H1 (cell line): ENCODE data around the gene FARS2.

ENCODE experiments used
- CHD2 ChIP-seq: IDR thresholded peaks from 2 replicates; pipeline ENCODE4 v1.6.1; 2012; ENCODE audit warnings: low read length, improper control_type of control experiment
- EZH2 ChIP-seq: fragments of 200-600 bp; sonication (generic); IDR thresholded peaks from 2 replicates; pipeline ENCODE4 v1.7.1; 2012; ENCODE audit warnings: low read depth, mild to moderate bottlenecking, moderate library complexity, low read length, inconsistent platforms; ENCODE audit not compliant: severe bottlenecking
- FOSL1 ChIP-seq: IDR thresholded peaks from 2 replicates; pipeline ENCODE4 v1.6.1; 2011; ENCODE audit warnings: mild to moderate bottlenecking, low read depth, low read length, moderate library complexity; ENCODE audit not compliant: insufficient read depth
- JUND ChIP-seq: IDR thresholded peaks from 2 replicates; pipeline ENCODE4 v1.6.1; 2011; ENCODE audit warnings: mild to moderate bottlenecking, improper control_type of control experiment, low read length
- POLR2A ChIP-seq, 2 experiments: IDR thresholded peaks; 1 replicate in 1 of 2; 2 replicates in 1 of 2; pipeline ENCODE4 v1.6.1; 2011; ENCODE audit warnings: low read depth in 2 of 2, low read length in 2 of 2, mild to moderate bottlenecking in 2 of 2; ENCODE audit errors: control extremely low read depth in 1 of 2
- POLR2AphosphoS5 ChIP-seq: IDR thresholded peaks from 2 replicates; pipeline ENCODE4 v1.6.1; 2011; ENCODE audit warnings: low read depth, low read length
- TF ChIP-seq, protein P1 (sequence below), 3 experiments: IDR thresholded peaks; 1 replicate in 2 of 3; 2 replicates in 1 of 3; pipeline versions ENCODE4 v1.5.1 to v1.6.1; 2011; ENCODE audit warnings: low read length in 3 of 3, mild to moderate bottlenecking in 3 of 3, inconsistent platforms in 2 of 3, low read depth in 1 of 3, moderate library complexity in 1 of 3; ENCODE audit not compliant: insufficient read depth in 1 of 3; ENCODE audit errors: control extremely low read depth in 1 of 3

GRCh38 chr6:5663739-5664138 lies 402.4 kb downstream of the FARS2 start:
- TF ChIP-seq, protein P1, sequence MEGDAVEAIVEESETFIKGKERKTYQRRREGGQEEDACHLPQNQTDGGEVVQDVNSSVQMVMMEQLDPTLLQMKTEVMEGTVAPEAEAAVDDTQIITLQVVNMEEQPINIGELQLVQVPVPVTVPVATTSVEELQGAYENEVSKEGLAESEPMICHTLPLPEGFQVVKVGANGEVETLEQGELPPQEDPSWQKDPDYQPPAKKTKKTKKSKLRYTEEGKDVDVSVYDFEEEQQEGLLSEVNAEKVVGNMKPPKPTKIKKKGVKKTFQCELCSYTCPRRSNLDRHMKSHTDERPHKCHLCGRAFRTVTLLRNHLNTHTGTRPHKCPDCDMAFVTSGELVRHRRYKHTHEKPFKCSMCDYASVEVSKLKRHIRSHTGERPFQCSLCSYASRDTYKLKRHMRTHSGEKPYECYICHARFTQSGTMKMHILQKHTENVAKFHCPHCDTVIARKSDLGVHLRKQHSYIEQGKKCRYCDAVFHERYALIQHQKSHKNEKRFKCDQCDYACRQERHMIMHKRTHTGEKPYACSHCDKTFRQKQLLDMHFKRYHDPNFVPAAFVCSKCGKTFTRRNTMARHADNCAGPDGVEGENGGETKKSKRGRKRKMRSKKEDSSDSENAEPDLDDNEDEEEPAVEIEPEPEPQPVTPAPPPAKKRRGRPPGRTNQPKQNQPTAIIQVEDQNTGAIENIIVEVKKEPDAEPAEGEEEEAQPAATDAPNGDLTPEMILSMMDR (IDR thresholded peaks at IDR 0.05; ENCODE audit: control extremely low read depth in 1 of 3, insufficient read depth in 1 of 3, low read depth in 1 of 3, low read length in 3 of 3) = no peak
- TF ChIP-seq CHD2 (no peak), POLR2AphosphoS5 (no peak), EZH2 (no peak), POLR2A (IDR thresholded peaks at IDR 0.05; ENCODE audit: control extremely low read depth in 1 of 2, low read depth in 2 of 2, low read length in 2 of 2) (no peak), JUND (no peak), FOSL1 (no peak)
